Midbrain (tissue), 1 donor: ENCODE results near the gene FAM78A.
"Not testable (repeated sequence)": the region's sequence is repeated elsewhere in the genome, so short reads cannot be mapped to it uniquely, and the experiment has no call there.

Experiments used
- DNase-seq: peaks from one replicate; lab custom pipeline; 2025; lab: John Stamatoyannopoulos, UW

Gene FAM78A

GRCh38 chr9:131263033-131263343 is 13.3 kb downstream of the FAM78A start:
- DNase-seq, result not testable (repeated sequence)

DNA sequence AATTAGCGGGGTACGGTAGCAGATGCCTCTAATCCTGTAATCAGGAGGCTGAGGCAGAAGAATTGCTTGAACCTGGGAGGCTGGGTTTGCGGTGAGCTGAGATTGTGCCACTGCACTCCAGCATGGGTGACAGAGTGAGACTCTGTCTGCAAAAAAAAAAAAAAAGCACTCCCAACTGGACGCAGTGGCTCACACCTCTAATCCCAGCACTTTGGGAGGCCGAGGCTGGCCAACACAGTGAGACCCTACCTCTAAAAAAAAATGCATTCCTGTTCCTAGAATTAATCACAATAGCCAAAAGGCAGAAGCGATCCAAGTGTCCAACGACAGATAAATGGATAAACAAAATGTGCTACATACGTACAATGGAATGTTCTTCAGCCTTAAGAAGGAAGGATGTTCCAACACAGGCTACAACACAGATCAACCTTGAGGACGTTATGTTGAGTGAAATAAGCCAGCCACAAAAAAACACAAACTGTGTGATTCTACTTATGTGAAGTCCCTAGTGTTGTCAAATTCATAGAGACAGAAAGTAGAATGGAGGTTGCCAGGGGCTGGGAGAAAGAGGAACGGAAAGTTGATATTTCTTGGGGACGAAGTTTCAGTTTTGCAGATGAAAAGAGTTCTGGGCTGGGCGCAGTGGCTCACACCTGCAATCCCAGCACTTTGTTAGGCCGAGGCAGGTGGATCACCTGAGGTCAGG is 13.8 kb downstream of the FAM78A start:
- DNase-seq, result no peak

DNA sequence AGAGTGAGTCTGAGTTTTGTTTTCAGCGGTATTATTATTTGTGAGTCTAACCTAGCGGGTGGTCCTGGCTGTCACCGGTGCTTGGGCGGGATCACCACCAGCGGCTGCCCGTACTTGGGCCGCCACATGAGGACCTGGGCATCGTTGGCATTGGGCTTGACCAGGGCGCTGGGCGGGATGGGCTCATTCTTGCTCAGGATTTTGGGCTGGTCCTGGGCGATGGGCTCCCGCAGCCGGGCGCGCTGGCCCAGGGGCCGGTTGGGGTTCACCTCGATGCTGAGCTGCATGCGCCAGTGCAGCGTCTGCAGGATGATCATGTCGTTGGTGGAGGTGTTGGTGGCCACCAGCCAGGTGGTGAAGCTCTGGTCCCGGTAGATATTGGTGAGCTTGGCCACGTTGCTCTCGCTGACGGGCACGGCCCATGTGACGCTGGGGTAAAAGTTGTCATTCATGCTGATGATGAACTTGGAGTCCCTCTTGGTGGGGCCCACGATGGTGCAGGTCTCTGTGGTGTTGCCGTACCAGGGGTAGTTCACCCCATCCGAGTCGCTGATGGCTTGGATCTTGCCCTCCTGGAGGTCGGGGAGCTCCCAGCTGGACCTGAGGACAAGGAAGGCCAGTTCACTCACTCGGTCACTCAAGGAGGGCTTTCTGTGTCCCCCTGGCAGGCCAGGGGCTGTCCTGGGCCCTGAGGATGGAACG is 15.4 kb downstream of the FAM78A start:
- no peak for DNase-seq

- no peak for DNase-seq
These were observed 16.3 kb downstream of the FAM78A start for GRCh38 chr9:131259916-131260597.

- DNase-seq, result no peak
These were observed 16.8 kb downstream of the FAM78A start for GRCh38 chr9:131259432-131259898.

GRCh38 chr9:131258698-131259431 is 17.4 kb downstream of the FAM78A start:
- DNase-seq, result no peak

DNA sequence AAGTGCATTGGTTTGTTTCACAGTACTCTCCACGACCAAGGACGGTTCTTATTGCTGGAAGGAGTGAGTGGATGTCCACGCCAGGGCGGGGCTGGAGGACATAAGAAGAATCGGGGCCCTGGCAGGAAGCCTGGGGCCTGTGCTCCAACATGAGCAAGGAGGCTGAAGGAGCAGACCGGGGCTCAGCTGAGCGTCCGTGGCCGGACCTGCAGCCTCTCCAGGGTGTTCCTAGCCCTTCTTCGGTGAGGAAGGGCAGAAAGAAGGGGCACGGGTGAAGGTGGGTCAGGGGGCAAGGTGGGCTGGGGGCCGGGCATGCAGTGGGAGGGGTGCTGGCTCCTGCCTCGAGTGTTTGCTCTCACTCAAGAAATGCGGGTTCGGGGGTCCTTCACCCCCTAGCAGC is 18.1 kb downstream of the FAM78A start:
- DNase-seq, result no peak

DNA sequence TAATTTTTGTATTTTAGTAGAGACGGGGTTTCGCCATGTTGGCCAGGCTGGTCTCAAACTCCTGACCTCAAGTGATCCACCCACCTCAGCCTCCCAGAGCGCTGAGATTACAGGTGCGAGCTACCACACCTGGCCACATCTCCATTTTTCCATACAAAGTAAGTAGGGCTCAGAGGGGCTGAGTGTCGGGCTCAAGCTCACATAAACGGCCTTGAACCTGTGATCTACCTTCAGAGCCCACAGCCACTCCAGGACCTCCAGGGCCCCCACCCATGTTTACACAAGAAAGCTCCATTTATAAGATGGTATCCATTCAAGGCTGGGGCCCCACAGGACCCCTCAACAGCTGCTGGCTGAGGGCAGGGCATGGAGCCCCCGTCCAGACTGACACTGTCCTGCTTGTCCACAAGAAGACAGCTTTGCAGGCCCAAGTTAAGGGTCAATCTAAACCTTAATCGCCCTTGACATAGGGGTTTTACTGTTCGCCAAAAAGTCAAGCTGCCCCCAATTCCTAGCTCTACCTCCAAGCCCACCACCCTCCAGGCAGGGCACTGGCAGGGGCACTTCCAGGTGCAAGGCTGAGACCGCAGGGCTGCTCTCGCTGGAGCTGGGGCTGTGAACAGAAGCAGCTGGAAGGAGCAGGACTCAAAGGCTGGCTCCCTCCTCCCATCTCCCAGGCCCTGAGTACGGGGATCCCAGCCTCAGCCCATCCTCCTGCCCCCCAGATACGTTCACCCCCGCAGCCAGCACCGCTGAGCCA is 18.9 kb downstream of the FAM78A start:
- DNase-seq, result no peak

GRCh38 chr9:131255676-131256197 is 20.6 kb downstream of the FAM78A start:
- DNase-seq, result no peak

DNA sequence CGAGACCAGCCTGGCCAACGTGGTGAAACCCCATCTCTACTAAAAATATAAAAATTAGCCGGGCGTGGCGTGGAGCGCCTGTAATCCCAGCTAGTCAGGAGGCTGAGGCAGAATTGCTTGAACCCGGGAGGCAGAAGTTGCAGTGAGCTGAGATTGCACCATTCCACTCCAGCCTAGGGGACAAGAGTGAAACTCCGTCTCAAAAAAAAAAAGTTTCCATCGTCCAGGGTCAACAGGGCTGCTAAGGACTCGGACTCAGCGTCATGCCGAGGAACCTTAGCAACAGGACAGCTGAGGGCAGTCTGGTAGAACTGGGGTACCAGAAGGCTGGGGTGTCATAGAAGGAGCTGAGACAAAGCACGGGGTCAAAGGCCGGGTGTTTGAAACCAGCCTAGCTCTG is 21.7 kb downstream of the FAM78A start:
- no peak for DNase-seq

DNA sequence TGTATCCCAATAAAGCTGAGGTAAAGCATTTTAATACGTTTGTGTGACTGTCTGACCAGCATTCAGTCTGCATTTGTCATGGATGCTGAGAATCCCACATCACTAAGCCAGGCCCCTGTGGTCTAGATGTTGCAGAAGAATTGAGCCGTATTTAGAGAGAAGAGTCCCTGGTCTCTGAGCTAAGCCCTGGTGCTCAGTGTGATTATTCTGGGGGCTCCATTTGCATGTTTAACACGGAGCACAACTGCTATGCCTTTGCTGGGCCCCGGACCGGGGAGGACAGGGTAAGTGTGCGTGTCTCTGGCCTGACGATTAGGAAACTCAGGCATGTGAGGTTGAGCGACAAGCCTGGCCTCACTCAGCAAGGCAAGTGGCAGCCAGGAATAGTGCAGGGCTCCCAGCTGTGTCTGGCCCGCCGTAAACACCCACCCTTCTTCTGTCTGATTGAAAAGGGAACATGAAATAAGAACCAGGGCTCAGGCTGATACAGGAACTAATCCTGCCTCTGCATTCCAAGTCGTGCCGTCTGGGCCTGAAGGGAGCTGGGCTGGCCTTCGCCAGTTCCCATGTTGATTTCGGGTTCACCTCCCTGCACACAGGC is 22.3 kb downstream of the FAM78A start:
- DNase-seq, result peak; percentile 33

DNA sequence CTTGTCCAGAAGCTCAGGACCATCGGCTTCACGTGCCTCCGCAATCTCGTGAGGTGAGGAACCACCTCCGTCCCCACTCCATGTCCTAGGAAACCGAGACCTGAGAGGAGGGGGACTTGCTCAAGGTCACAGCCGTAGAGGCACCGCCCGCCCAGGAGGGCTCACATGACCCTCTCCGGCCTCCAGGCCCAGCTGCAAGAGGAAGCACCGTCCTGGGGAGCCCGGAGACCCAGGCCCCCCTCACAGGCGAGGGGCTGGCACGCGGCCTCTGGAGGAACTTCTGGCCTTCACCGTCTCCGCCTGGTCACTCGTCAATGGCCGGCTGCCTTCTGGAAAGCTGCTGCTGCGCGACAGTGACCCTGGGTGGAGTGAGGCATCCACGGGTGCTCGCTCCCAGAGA is 24.2 kb downstream of the FAM78A start:
- DNase-seq, result no peak

DNA sequence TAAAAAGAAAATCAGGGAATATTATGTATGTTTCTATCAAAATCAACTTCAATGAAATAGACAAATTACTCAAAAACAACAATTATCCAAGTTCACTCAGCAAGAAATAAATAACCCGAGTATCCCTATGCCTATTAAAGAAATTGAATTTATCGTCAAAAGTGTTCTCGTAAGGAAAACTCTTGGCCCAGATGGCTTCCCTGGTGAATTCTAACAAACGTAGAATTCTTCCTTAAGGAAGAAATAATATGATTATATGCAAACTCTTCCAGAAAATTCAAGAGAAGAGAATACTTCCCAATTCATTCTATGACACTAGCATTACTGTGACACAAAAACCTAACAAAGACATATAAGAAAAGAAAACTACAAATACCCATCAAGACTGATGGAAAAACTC is 29.7 kb downstream of the FAM78A start:
- no peak for DNase-seq

GRCh38 chr9:131244331-131244730 is 32.0 kb downstream of the FAM78A start:
- DNase-seq, result not testable (repeated sequence)

DNA sequence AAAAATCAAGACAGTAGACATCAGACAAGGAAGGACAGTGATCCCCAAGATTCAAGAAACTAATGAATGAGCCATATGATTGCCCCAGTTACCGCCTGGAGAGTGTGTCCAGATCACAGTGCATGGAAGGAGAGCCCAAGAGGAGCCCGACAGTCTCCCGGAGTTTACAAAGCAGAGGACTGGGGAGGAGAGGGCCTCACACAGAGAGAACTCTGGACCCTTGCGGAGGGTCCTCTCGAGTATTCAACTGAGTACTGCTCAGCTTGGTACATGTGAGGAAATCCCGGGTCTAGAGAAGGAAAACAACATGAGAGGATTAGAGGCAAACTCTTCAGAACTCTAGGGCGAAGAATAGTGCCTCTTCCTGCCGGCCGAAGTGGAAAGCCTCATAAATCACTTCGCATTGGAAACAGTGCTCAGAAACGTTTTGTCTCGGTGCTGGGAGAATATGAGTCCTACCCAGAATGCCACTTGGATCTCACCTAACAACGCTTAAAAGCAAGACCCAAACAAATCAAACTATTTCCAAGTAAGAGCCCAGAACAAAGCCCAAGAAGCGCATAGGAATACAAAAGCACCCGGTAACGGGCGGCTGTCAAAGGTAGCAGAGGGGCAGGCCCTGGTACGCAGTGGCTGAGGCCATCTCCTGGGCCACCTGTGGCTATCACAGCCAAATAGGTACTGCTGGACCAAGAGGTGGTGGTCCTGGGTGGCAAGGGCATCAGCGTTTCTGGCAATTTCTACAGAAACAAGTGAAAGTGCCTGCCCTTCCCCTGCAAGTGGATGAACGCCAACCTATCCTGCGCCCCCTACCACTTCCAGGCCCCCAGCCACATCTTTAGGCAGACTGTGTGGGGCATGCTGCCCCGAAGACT is 36.0 kb downstream of the FAM78A start:
- DNase-seq, result no peak

GRCh38 chr9:131239161-131239975 is 36.9 kb downstream of the FAM78A start:
- no peak for DNase-seq

DNA sequence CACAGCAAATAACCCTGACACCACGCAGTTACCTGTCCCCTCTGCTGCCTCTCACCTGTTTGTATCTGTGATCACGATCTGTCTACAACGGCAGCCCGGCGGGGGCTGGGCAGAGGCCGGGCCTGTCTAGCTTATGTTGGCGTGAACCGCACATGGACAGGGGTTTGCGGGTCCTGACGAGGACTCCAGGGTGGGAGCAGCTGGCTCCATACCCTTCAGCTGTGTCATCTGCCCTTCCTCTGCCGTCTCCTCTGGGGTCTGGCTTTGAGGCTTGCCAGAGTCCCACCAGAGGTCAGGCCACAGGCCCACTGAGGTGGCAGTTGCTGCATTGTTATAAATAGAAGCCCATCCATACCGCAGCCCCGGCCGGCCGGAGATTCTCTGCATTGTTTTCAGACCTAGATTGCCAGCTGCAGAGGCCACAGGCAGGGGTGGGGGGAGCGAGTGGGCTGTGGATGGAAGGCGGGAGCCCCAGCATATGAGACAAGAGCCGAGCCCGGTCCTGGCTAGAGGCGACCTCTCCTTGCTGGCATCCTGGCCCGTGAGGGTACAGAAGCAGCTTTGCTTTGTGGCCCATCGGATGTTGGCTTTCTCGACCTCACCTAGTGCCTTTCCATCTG is 37.8 kb downstream of the FAM78A start:
- DNase-seq, result no peak

- DNase-seq, result peak; percentile 36
These were observed 38.3 kb downstream of the FAM78A start for GRCh38 chr9:131237931-131238401.

GRCh38 chr9:131237291-131237690 is 39.0 kb downstream of the FAM78A start:
- no peak for DNase-seq
